Ovary (tissue), 9 donors: Measurements from ENCODE around the gene PPP2R2C. TPM values are rescaled to one million over a fixed set of nuclear protein-coding genes. Genes with fewer than 3 reads are reported as not detected.

Experiments
- DNase-seq, 5 donors: peaks; one replicate each; pipeline ENCODE4 v3.0.0-alpha.2; 2019 to 2020
- H3K27ac ChIP-seq, 2 donors: fragments of 200-600 bp; one replicate each; pipeline versions ENCODE4 v1.5.1 to v1.8.0; 2019 to 2022
- H3K27me3 ChIP-seq: fragments of 200-600 bp; one replicate; pipeline ENCODE4 v1.8.0; 2022
- H3K36me3 ChIP-seq: fragments of 200-600 bp; sonication (generic); one replicate; pipeline ENCODE4 v1.5.1; 2019
- H3K4me1 ChIP-seq: one replicate; pipeline ENCODE4 v1.8.1; 2013; ENCODE audit warnings: mild to moderate bottlenecking, moderate library complexity; ENCODE audit not compliant: insufficient read depth
- H3K4me3 ChIP-seq: fragments of 200-600 bp; sonication (generic); one replicate; pipeline ENCODE4 v1.5.1; 2017
- H3K9me3 ChIP-seq, 2 donors: fragments of 200-600 bp in 1 of 2; sonication (generic) in 1 of 2; one replicate each; pipeline versions ENCODE4 v1.5.1 to v1.8.1; 2013 to 2019; ENCODE audit warnings: mild to moderate bottlenecking in 1 of 2, moderate library complexity in 1 of 2
- CTCF ChIP-seq, 3 donors: fragments of 450-650 bp in 2 of 3; fragments of 200-600 bp in 1 of 3; IDR thresholded peaks; one replicate each; pipeline versions ENCODE4 v1.5.1 to v1.8.0; 2016 to 2022; ENCODE audit warnings: antibody characterized with exemption in 3 of 3, mild to moderate bottlenecking in 1 of 3
- EP300 ChIP-seq: sonication (generic); formaldehyde crosslinking; IDR thresholded peaks from one replicate; pipeline ENCODE4 v1.6.1; 2017; ENCODE audit warnings: antibody characterized with exemption
- POLR2A ChIP-seq: fragments of 450-650 bp; IDR thresholded peaks from one replicate; pipeline ENCODE4 v1.6.1; 2017; ENCODE audit warnings: antibody characterized with exemption, mild to moderate bottlenecking, moderate library complexity
- WGBS, 3 donors: extraction: QIAGEN DNeasy Blood & Tissue Kit in 1 of 3; methylation state at CpG; one replicate each; pipeline versions ENCODE4 v1.1.5 to v1.1.7; 2013 to 2017; 5-methylcytosine and 5-hydroxymethylcytosine counted together
- intact Hi-C, 4 donors: fragments of 100-400 bp; cut with DNase I; formaldehyde crosslinking; loops; one replicate each; pipeline versions ENCODE4 v1.11.0 to v1.15.1; 2022 to 2023
- polyA plus RNA-seq, 2 donors: library from polyadenylated mRNA; stranded (reverse); fragments of 200-250 nt in 1 of 2; fragments of 350-450 nt in 1 of 2; fragmentation: Illumina TruSeq in 1 of 2; extraction: RNeasy Lipid Tissue Mini Kit (QIAGEN cat#74804) in 1 of 2; gene quantifications; one replicate each; pipeline ENCODE4 v1.2.3, GENCODE V29; 2013 to 2014
- total RNA-seq, 7 donors: library from RNA; depleted of rRNA in 2 of 7; stranded (reverse); fragments of >200 nt in 2 of 7; fragmentation: NEBNext Ultra II Directional in 3 of 7; extraction: Animal tissue kit (Norgen Biotek cat#: 25700) in 3 of 7; gene quantifications; one replicate each; pipeline versions ENCODE4 v1.1.0 to v1.2.4, GENCODE V29; 2016 to 2023
- donor health status: DM: no; HTN: no; CAD: no; lungs with moderate emphysema.
- donor health status: DM: no; HTN: no; CAD: no.
- donor health status: Bipolar disorder and iron deficiency.
- donor health status: DM: yes; HTN: yes; CAD: no.
- donor health status: DM: no; HTN: no; CAD: no.
- donor health status: DM: yes; HTN: yes; CAD: no.

The PPP2R2C gene
- total and polyA plus RNA-seq, 9 donors: 0.12 to 4.5 (median 0.77) TPM

- 86 to 94% (median 89%) methylated on average over 5 of the region's 5 CpGs for WGBS, 3 donors
- Histone ChIP-seq H3K36me3 (no peaks in the 10 kb centered on the region), H3K4me1 (peaks cover 2% of the 10 kb centered on the region), H3K4me3 (no peak overlapping the region), H3K27ac (no peak overlapping the region), H3K27me3 (no peaks in the 10 kb centered on the region), H3K9me3 (no peaks in the 10 kb centered on the region)
- no peak for DNase-seq
- intact Hi-C loops: no loop called here
- TF ChIP-seq CTCF (IDR thresholded peaks at IDR 0.05): no peak
- no peak for TF ChIP-seq POLR2A
- TF ChIP-seq EP300: no peak
Observed at GRCh38 chr4:6306299-6306698, 166.1 kb downstream of the PPP2R2C start.

GRCh38 chr4:6303943-6304342 is 168.5 kb downstream of the PPP2R2C start:
- no peak for DNase-seq
- no peak for TF ChIP-seq POLR2A
- no peak for TF ChIP-seq EP300
- TF ChIP-seq CTCF (IDR thresholded peaks at IDR 0.05): no peak
- Histone ChIP-seq H3K9me3 (no peaks in the 10 kb centered on the region), H3K27me3 (no peaks in the 10 kb centered on the region), H3K4me3 (no peak overlapping the region), H3K27ac (no peak overlapping the region), H3K36me3 (no peaks in the 10 kb centered on the region), H3K4me1 (peaks cover 2% of the 10 kb centered on the region)
- intact Hi-C loops: no loop called here
- 83 to 88% (median 87%) methylated on average over 12 of the region's 12 CpGs for WGBS, 3 donors

GRCh38 chr4:6302869-6303268 is 169.5 kb downstream of the PPP2R2C start:
- WGBS, 3 donors: 59 to 63% (median 62%) methylated on average over 6 of the region's 6 CpGs
- no peaks in the 10 kb centered on the region for H3K9me3 ChIP-seq
- H3K4me3 ChIP-seq: no peak overlapping the region
- no peak overlapping the region for H3K27ac ChIP-seq
- no peak for DNase-seq
- no peak for TF ChIP-seq EP300
- no peak for TF ChIP-seq CTCF (IDR thresholded peaks at IDR 0.05)
- TF ChIP-seq POLR2A: no peak
- no peaks in the 10 kb centered on the region for H3K27me3 ChIP-seq
- no peaks in the 10 kb centered on the region for H3K36me3 ChIP-seq
- H3K4me1 ChIP-seq: peaks cover 9% of the 10 kb centered on the region
- intact Hi-C loops: no loop called here

GRCh38 chr4:6301732-6302442 is 170.5 kb downstream of the PPP2R2C start:
- no peak for TF ChIP-seq EP300
- no peak for TF ChIP-seq POLR2A
- TF ChIP-seq CTCF (IDR thresholded peaks at IDR 0.05): no peak
- intact Hi-C loops: no loop called here
- Histone ChIP-seq H3K27ac (no peak overlapping the region), H3K4me3 (no peak overlapping the region), H3K4me1 (peaks cover 6% of the 10 kb centered on the region), H3K9me3 (no peaks in the 10 kb centered on the region), H3K27me3 (no peaks in the 10 kb centered on the region), H3K36me3 (no peaks in the 10 kb centered on the region)
- DNase-seq: no peak
- 92 to 94% (median 93%) methylated on average over 55 of the region's 55 CpGs for WGBS, 3 donors
